GM10248 (cell line): ENCODE data around the gene FHIT.

Experiments
- CTCF ChIA-PET: fragments of 300-600 bp; sonication (Branson Sonifier 250); formaldehyde crosslinking; extraction: SDS; loops from one replicate; lab custom pipeline; 2021; ENCODE audit warnings: antibody characterized with exemption; lab: Yijun Ruan, JAX
- POLR2A ChIA-PET: fragments of 350-650 bp; sonication (Branson Sonifier 250); formaldehyde crosslinking; extraction: SDS; loops from one replicate; lab custom pipeline; 2020; ENCODE audit warnings: antibody characterized with exemption; lab: Yijun Ruan, JAX
- DNase-seq: peaks from one replicate; pipeline ENCODE4 v3.0.0; 2012; ENCODE audit errors: extremely low spot score
- TF ChIP-seq, protein P1 (sequence below): IDR thresholded peaks from 2 replicates; pipeline ENCODE4 v1.5.1; 2012; ENCODE audit warnings: mild to moderate bottlenecking, low read depth; ENCODE audit errors: extremely low read depth, missing control alignments, control extremely low read depth

The FHIT gene

DNA sequence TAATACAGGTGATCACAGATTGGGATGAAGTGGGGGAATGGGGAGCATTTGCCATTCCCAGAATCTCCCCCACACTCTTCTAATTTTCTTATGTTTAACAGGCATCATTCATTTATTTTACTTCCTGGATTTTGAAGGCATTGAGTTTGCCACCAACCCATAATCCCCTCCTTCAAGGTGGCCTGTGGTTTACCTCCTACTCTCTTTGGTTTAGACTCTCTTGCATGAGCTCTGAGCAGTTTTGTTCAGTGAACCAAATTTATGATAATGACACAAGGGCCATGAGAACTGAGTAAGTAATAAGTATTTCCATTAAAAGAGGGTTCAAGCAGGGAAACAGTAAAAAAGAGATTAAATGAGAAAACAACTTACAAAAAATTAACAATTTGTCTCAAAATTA lies 1498.3 kb downstream of the FHIT start:
- ChIA-PET POLR2A (no interaction called here), CTCF (interaction anchor here (1.2 to 1.6 kb wide), 2 partner anchors 18 to 43 kb away, joined by 3 to 6 read pairs; no protein-coding TSS in a partner anchor)
- TF ChIP-seq, protein P1, sequence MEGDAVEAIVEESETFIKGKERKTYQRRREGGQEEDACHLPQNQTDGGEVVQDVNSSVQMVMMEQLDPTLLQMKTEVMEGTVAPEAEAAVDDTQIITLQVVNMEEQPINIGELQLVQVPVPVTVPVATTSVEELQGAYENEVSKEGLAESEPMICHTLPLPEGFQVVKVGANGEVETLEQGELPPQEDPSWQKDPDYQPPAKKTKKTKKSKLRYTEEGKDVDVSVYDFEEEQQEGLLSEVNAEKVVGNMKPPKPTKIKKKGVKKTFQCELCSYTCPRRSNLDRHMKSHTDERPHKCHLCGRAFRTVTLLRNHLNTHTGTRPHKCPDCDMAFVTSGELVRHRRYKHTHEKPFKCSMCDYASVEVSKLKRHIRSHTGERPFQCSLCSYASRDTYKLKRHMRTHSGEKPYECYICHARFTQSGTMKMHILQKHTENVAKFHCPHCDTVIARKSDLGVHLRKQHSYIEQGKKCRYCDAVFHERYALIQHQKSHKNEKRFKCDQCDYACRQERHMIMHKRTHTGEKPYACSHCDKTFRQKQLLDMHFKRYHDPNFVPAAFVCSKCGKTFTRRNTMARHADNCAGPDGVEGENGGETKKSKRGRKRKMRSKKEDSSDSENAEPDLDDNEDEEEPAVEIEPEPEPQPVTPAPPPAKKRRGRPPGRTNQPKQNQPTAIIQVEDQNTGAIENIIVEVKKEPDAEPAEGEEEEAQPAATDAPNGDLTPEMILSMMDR = no peak
- DNase-seq = no peak

DNA sequence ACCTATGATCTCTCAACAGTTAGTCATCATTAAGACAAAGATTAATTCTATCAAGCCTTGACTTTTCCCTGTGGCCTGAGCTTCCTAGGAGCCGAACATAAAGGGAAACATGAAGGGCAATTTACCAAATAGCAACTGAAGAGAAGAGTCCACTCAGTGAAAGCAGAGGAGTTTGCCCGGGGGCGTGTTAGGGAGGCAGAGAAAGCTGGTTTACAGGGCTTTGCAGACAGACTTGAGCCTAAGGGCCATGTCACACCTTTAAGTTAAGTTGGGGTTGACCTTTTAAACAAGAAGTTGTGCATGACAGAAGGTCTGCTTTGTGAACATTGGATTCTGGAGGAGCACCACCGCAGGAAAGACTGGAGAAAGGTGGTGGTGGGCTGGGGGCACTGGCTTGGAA lies 1499.6 kb downstream of the FHIT start:
- POLR2A ChIA-PET = no interaction called here
- CTCF ChIA-PET = no interaction called here
- TF ChIP-seq, protein P1 = no peak
- DNase-seq = no peak

DNA sequence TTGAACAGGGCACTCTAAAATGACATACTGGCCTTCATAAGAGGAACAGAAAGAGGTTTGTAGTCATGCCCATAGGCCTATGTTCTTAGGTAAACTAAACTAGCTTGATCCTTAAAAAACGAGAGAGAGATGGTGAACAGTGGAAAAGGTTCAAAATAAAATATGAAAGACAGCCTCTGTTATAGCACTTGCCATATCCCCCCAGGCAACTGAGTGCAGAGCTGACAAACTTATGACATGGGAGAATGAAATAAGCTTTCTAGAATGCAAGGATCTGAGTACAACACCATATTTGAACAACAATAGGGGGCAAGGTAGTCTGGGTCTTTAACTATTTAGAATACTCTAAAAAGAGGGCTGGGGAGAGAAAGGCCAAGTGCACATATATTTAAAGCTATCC lies 1500.9 kb downstream of the FHIT start:
- no peak for DNase-seq
- POLR2A ChIA-PET = no interaction called here

DNA sequence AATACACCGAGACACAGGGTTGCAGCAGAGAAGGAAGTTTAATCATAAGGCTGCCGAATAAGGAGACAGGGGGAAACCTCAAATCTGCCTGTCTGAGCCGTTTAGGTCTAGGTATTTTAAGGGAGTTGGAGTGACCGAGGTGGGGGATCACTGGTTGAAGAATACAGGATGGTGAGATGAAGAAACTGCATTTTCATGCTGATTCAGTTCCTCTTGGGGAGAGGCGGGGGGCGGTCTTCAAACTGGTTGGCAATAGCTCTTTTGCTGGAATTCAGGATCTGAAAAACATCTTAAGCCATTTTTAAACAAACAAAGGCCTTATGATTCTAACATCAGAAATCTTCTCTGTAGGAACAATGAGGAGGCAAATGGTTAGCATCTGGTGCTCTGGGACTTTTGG lies 1502.0 kb downstream of the FHIT start:
- ChIA-PET CTCF (no interaction called here), POLR2A (no interaction called here)
- DNase-seq = no peak
- TF ChIP-seq, protein P1 = no peak

More for the DNA sequence above, 1500.9 kb downstream of the FHIT start:
- TF ChIP-seq, protein P1 = no peak
- CTCF ChIA-PET = no interaction called here

DNA sequence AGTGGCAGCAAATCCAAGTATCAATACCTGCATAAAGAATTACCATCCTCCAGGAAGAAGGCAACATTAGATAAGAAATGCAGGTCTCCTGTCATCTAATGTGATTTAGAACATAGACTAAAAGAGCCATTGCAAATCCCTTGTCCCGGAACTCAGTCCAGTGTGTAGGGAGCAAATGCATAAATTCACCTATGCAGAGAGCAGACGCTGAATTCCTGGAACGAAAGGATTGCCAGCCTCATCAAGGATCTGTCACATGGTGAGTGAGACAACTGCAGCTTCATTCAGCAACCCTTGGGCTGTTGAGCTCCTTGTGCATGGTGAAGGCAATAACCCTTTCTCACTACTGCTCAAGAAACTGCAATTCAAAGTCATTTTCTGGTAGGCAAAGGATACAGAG lies 1504.7 kb downstream of the FHIT start:
- ChIA-PET CTCF (no interaction called here), POLR2A (no interaction called here)
- TF ChIP-seq, protein P1 = no peak
- DNase-seq = no peak

DNA sequence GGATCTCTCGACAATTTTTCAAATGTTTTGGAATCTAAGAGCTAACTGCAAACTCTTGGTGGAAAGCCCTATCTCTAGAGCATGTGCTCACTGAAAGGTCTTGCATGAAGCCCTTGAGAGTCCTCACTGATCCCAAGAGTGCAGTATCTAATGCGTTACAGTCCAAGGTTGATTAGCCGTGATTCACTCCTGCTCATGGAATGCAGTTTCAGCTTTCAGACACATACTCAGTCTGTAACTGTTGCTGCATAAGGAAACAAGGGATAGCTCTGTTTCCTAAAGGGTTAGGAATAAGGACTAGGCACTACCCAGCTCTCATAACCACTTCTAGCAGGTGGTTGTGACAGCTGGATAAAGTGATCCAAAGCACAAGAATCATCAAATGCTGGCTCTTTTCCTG lies 1514.0 kb downstream of the FHIT start:
- ChIA-PET POLR2A (no interaction called here), CTCF (no interaction called here)
- TF ChIP-seq, protein P1 = no peak
- DNase-seq = no peak

DNA sequence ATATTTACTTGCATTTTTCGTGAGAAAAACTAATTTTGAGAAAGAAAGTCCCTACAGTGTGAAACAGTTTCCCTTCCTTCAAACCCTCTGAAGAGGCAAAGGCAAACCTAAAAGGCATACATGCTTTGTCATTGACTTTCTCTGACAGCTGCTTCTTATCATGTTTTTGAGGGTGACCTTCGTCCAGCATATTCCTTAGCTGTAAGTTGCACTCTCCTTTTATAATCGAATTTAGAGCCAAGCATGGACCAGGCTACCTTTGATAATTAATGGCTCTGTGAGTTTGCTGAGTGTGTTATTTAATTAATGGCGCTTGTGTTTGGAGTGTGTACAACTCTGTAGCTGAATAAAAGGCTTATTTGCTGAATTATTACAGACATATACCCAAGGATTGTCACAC lies 1517.2 kb downstream of the FHIT start:
- CTCF ChIA-PET = no interaction called here
- no peak for DNase-seq
- POLR2A ChIA-PET = no interaction called here
- TF ChIP-seq, protein P1 = no peak
